ENCODE measurements around the gene ADI1.
"Not testable (repeated sequence)": the region's sequence is repeated elsewhere in the genome, so short reads cannot be mapped to it uniquely, and the experiment has no call there.

The ADI1 gene

DNA sequence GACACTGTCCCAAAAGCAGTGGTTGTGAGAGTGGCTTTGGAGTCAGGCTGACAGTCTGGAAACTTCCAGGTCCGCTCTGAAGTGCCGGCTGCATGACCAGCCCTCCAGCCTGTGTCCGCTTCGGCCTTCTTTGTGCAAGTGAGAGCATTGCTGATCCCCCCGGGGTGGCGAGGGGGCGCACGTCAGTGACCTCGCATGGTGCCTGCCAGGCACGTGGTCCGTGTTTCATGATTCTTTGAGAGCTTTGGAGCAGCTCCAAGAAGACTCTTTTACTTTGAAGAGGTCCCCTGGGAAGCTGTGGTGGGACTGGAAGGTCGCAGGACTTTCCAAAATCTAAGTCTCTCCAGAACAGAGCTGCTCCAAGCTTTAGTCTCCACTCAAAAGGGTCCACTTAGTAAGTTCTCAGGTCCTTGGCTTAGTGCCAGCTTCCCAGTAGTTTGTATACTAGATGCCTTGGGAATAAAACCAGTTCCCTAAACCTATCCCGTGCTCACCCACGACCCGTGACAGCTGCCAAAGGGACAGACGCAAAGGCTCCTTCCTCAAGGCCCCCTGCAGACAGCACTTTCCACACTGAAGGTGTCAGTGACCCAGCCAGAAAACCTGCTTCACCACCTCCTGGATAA, 68.8 kb downstream of the ADI1 start:
- DNase-seq (ENCODE audit: low read depth in 2 of 2, low spot score in 1 of 2), result no peak

DNA sequence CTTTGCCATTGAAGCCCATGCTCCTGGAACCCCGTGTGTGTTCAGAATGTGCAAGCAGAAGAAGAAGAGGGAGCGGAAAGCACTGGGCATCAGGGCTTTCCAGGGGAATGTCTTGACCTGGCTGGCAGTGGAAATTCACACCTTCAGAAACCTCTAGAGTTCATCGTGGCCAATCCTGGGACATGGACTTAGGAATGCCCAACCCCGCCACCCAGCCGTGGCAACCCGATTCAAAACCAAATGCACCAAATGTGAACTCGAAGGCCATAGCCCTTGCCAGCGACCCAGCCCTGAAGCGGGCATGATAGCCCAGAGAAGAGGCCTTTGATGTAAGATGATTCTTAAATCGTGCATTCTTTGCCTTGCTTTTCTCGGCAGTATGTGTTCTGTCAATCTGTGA, 69.4 kb downstream of the ADI1 start:
- no peak for DNase-seq (ENCODE audit: low read depth in 2 of 2, low spot score in 1 of 2)

DNA sequence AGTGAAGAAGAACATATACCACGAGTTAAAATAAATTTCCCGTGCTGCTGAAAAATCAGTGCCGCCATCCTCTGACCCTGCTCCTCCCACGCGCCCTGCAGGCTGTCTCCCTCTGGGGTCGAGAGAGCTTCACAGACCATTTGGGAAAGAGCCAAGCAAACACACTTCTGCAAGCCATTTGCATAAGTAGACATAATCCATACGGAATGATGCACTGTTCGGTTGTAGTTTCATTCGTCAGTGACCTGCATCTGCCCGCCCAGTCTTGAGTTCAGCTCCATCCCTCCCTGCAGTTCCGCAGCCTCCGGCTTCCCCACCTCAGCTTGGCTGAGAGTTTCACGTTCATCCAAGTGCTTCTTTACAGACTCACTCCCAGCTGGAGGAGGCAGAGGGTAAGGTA, 70.2 kb downstream of the ADI1 start:
- no peak for DNase-seq (ENCODE audit: low read depth in 2 of 2, low spot score in 1 of 2)

GRCh38 chr2:3448441-3448911, 70.9 kb downstream of the ADI1 start:
- not testable (repeated sequence) for DNase-seq (ENCODE audit: low read depth in 2 of 2, low spot score in 1 of 2)

DNA sequence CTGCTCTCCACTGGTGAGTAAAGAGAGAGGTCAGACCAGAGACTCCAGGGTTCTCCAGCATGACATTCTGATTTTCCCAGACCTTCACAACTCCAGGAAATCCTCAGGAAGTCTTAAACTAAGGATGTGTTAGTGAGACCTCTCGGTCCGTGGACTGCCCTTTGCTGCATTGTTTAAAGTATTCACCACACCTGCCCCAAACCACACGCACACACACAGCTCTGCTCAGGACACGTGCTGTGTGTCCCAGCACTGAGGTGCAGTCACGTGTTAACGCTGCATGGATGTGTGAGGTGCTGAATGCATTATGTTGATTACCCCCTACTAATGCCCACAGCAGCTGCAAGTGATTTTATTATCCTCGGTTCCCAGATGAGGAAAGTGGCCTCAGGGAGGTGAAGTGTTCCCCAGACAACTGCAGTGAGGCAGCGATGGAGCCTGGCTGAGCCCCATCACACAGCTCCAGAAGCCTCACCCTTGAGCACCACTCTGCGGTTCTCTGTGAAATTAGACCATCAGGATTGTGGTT, 71.5 kb downstream of the ADI1 start:
- no peak for DNase-seq (ENCODE audit: low read depth in 2 of 2, low spot score in 1 of 2)

All from stimulated activated CD8-positive, alpha-beta memory T cell treated with anti-CD3 and anti-CD28 coated beads, Interleukin-4, amount 100 ng/mL, for 1 hour (primary cell).